Osteocyte (in vitro differentiated cells): ENCODE measurements around the gene ATG13. TPM values are rescaled to one million over a fixed set of nuclear protein-coding genes. Genes with fewer than 3 reads are reported as not detected.
A peak's percentile ranks its signal among the peaks of the same experiment; 100 is the strongest.
"Not testable (repeated sequence)": the region's sequence is repeated elsewhere in the genome, so short reads cannot be mapped to it uniquely, and the experiment has no call there.

Experiments
- DNase-seq: peaks from one replicate; pipeline ENCODE4 v3.0.0; 2021; ENCODE audit warnings: mixed read lengths; ENCODE audit not compliant: unreplicated experiment; ENCODE audit errors: extremely low spot score
- H3K27ac Mint-ChIP-seq: one replicate; pipeline ENCODE4 v1.8.0; 2021; ENCODE audit warnings: mild to moderate bottlenecking, mixed read lengths; ENCODE audit not compliant: unreplicated experiment
- H3K27me3 Mint-ChIP-seq: one replicate; pipeline ENCODE4 v1.8.0; 2021; ENCODE audit warnings: mixed read lengths; ENCODE audit not compliant: unreplicated experiment
- H3K36me3 Mint-ChIP-seq: one replicate; pipeline ENCODE4 v1.8.0; 2021; ENCODE audit warnings: mixed read lengths; ENCODE audit not compliant: unreplicated experiment
- H3K4me1 Mint-ChIP-seq: one replicate; pipeline ENCODE4 v1.8.0; 2021; ENCODE audit warnings: mixed read lengths; ENCODE audit not compliant: unreplicated experiment
- H3K4me3 Mint-ChIP-seq: one replicate; pipeline ENCODE4 v1.8.0; 2021; ENCODE audit warnings: mild to moderate bottlenecking, moderate library complexity, mixed read lengths; ENCODE audit not compliant: unreplicated experiment
- H3K9me3 Mint-ChIP-seq: one replicate; pipeline ENCODE4 v1.8.0; 2021; ENCODE audit warnings: mixed read lengths; ENCODE audit not compliant: unreplicated experiment
- CTCF ChIP-seq: fragments of 200-600 bp; sonication (generic); IDR thresholded peaks from 2 replicates; pipeline ENCODE4 v1.5.0; 2021; ENCODE audit warnings: antibody characterized with exemption, mild to moderate bottlenecking, moderate library complexity
- total RNA-seq: library from RNA; stranded (reverse); gene quantifications from 2 replicates; pipeline ENCODE4 v1.2.1, GENCODE V29; 2021

Gene ATG13
- total RNA-seq, 1 donor from 2014 or later = 87.2 TPM

GRCh38 chr11:46701078-46701654, 83.8 kb downstream of the ATG13 start:
- peaks cover 53% of the 10 kb centered on the region for H3K4me1 Mint-ChIP-seq
- TF ChIP-seq CTCF = no peak
- H3K36me3 Mint-ChIP-seq = peaks cover 14% of the 10 kb centered on the region
- no peak for DNase-seq
- H3K4me3 Mint-ChIP-seq = peak overlapping the region; percentile 94
- H3K27me3 Mint-ChIP-seq = no peaks in the 10 kb centered on the region
- peak overlapping the region; percentile 99 for H3K27ac Mint-ChIP-seq
- no peaks in the 10 kb centered on the region for H3K9me3 Mint-ChIP-seq

GRCh38 chr11:46705070-46705688, 87.8 kb downstream of the ATG13 start:
- no peak for DNase-seq
- Mint-ChIP-seq H3K9me3 (no peaks in the 10 kb centered on the region), H3K36me3 (peaks cover 19% of the 10 kb centered on the region), H3K27ac (no peak overlapping the region), H3K4me3 (no peak overlapping the region), H3K4me1 (peaks cover 18% of the 10 kb centered on the region), H3K27me3 (no peaks in the 10 kb centered on the region)
- TF ChIP-seq CTCF = no peak

- no peak for DNase-seq
- no peaks in the 10 kb centered on the region for H3K27me3 Mint-ChIP-seq
- H3K9me3 Mint-ChIP-seq = no peaks in the 10 kb centered on the region
- TF ChIP-seq CTCF = no peak
- H3K36me3 Mint-ChIP-seq = peaks cover 19% of the 10 kb centered on the region
- H3K27ac Mint-ChIP-seq = no peak overlapping the region
- H3K4me3 Mint-ChIP-seq = no peak overlapping the region
- peaks cover 17% of the 10 kb centered on the region for H3K4me1 Mint-ChIP-seq
Measured at GRCh38 chr11:46706886-46707285, 89.5 kb downstream of the ATG13 start.

GRCh38 chr11:46709351-46709750, 92.0 kb downstream of the ATG13 start:
- peak overlapping the region; percentile 7 for H3K27ac Mint-ChIP-seq
- DNase-seq, H3K4me3 Mint-ChIP-seq, H3K9me3 Mint-ChIP-seq, H3K36me3 Mint-ChIP-seq, H3K27me3 Mint-ChIP-seq: not testable (repeated sequence)
- peaks cover 13% of the 10 kb centered on the region for H3K4me1 Mint-ChIP-seq

GRCh38 chr11:46710821-46711269, 93.5 kb downstream of the ATG13 start:
- H3K36me3 Mint-ChIP-seq = peaks cover 7% of the 10 kb centered on the region
- no peak for TF ChIP-seq CTCF
- DNase-seq = no peak
- H3K27me3 Mint-ChIP-seq = no peaks in the 10 kb centered on the region
- H3K9me3 Mint-ChIP-seq = no peaks in the 10 kb centered on the region
- H3K4me1 Mint-ChIP-seq = peaks cover 24% of the 10 kb centered on the region
- peak overlapping the region; percentile 92 for H3K27ac Mint-ChIP-seq
- no peak overlapping the region for H3K4me3 Mint-ChIP-seq
